Measurements from ENCODE around the gene MICAL2. TPM values are rescaled to one million over a fixed set of nuclear protein-coding genes. Genes with fewer than 3 reads are reported as not detected.
A peak's percentile ranks its signal among the peaks of the same experiment; 100 is the strongest.

The MICAL2 gene
- total RNA-seq, 1 experiment from 2014 or later, result 37.4 TPM

- DNase-seq (ENCODE audit: low read depth, low spot score) (no peak), ATAC-seq (0 out of 2 replicates have a peak, but pooled peaks have one; percentile 6)
- no peaks in the 10 kb centered on the region for H3K9me3 ChIP-seq (ENCODE audit: control insufficient read depth in 1 of 2, insufficient read depth in 1 of 2, low read depth in 1 of 2, low read length in 2 of 2)
- no peaks in the 10 kb centered on the region; a peak in 1 of 4 replicates for H3K36me3 ChIP-seq (ENCODE audit: control insufficient read depth in 1 of 2, insufficient read depth in 2 of 2, low read length in 2 of 2)
- H4K20me1 ChIP-seq (ENCODE audit: insufficient read depth), result no peaks in the 10 kb centered on the region
- no peaks in the 10 kb centered on the region for H3K79me2 ChIP-seq (ENCODE audit: insufficient read depth, low read length)
- RAD21 ChIA-PET (ENCODE audit: low non-redundant PET in 1 of 2, low total read pairs in 2 of 2, uncharacterized antibody in 2 of 2, unreplicated experiment in 2 of 2), result no interaction called here
- POLR2A ChIA-PET, result no interaction called here
- intact Hi-C loops (cut with micrococcal nuclease), result no loop called here
- H3K27ac ChIP-seq (ENCODE audit: low read depth, low read length), result no peak overlapping the region
- no peaks in the 10 kb centered on the region for H3K27me3 ChIP-seq (ENCODE audit: insufficient read depth, low read length)
- H3K9ac ChIP-seq (ENCODE audit: low read length), result no peak overlapping the region
- H2AFZ ChIP-seq (ENCODE audit: low read depth, low read length, poor library complexity, severe bottlenecking), result no peak overlapping the region
- H3K4me2 ChIP-seq (ENCODE audit: low read length), result peak overlapping the region; percentile 22; the same call in 1 of the 2 replicates
- peaks cover 11 to 13% of the 10 kb centered on the region in 2 experiments; a peak in 3 of 4 replicates for H3K4me1 ChIP-seq (ENCODE audit: control insufficient read depth in 1 of 2, insufficient read depth in 2 of 2, low read length in 2 of 2)
- no peaks in the 10 kb centered on the region for H3K9me2 ChIP-seq (ENCODE audit: insufficient read depth)
- TF ChIP-seq ZNF274 (IDR thresholded peaks at IDR 0.05; ENCODE audit: low read depth, low read length), result no peak
- TF ChIP-seq REST (IDR thresholded peaks at IDR 0.05; ENCODE audit: low read depth), result no peak
- no TSS peak for BruUV-seq (replicated peaks)
- no peak overlapping the region for H3K4me3 ChIP-seq (replicated peaks in 1 of 2; ENCODE audit: low read depth in 1 of 2, low read length in 2 of 2)
- CTCF ChIA-PET, result interaction anchor here (1.9 kb wide), 1 partner anchor 9 kb away, joined by 5 read pairs; no protein-coding TSS in a partner anchor
Measured at GRCh38 chr11:12245091-12245490, 134.7 kb downstream of the MICAL2 start.

GRCh38 chr11:12245549-12246016 lies 135.2 kb downstream of the MICAL2 start:
- BruUV-seq (replicated peaks), result no TSS peak
- DNase-seq (ENCODE audit: low read depth, low spot score), result no peak
- H3K9me2 ChIP-seq (ENCODE audit: insufficient read depth), result no peaks in the 10 kb centered on the region
- H3K4me3 ChIP-seq (replicated peaks in 1 of 2; ENCODE audit: low read depth in 1 of 2, low read length in 2 of 2), result no peak overlapping the region
- ChIA-PET POLR2A (no interaction called here), CTCF (interaction anchor here (1.9 kb wide), 1 partner anchor 10 kb away, joined by 5 read pairs; no protein-coding TSS in a partner anchor), RAD21 (ENCODE audit: low non-redundant PET in 1 of 2, low total read pairs in 2 of 2, uncharacterized antibody in 2 of 2, unreplicated experiment in 2 of 2) (no interaction called here)
- H4K20me1 ChIP-seq (ENCODE audit: insufficient read depth), result no peaks in the 10 kb centered on the region
- H3K9me3 ChIP-seq (ENCODE audit: control insufficient read depth in 1 of 2, insufficient read depth in 1 of 2, low read depth in 1 of 2, low read length in 2 of 2), result no peaks in the 10 kb centered on the region
- H2AFZ ChIP-seq (ENCODE audit: low read depth, low read length, poor library complexity, severe bottlenecking), result no peak overlapping the region
- TF ChIP-seq SIN3A (IDR thresholded peaks at IDR 0.05; ENCODE audit: low read depth), result no peak
- TF ChIP-seq, protein P1, sequence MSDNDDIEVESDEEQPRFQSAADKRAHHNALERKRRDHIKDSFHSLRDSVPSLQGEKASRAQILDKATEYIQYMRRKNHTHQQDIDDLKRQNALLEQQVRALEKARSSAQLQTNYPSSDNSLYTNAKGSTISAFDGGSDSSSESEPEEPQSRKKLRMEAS (IDR thresholded peaks at IDR 0.05), result no peak
- TF ChIP-seq ATF3 (IDR thresholded peaks at IDR 0.05), result no peak
- TF ChIP-seq SP1 (IDR thresholded peaks at IDR 0.05; ENCODE audit: low read depth), result peak; percentile 55; the same call in 1 of the 2 replicates
- H3K79me2 ChIP-seq (ENCODE audit: insufficient read depth, low read length), result no peaks in the 10 kb centered on the region
- intact Hi-C loops (cut with micrococcal nuclease), result no loop called here
- no peaks in the 10 kb centered on the region for H3K27me3 ChIP-seq (ENCODE audit: insufficient read depth, low read length)
- ATAC-seq, result peak; percentile 53
- peaks cover 11 to 13% of the 10 kb centered on the region in 2 experiments; a peak in 3 of 4 replicates for H3K4me1 ChIP-seq (ENCODE audit: control insufficient read depth in 1 of 2, insufficient read depth in 2 of 2, low read length in 2 of 2)
- H3K36me3 ChIP-seq (ENCODE audit: control insufficient read depth in 1 of 2, insufficient read depth in 2 of 2, low read length in 2 of 2), result no peaks in the 10 kb centered on the region; a peak in 1 of 4 replicates
- peak overlapping the region; percentile 22 for H3K4me2 ChIP-seq (ENCODE audit: low read length)
- no peak overlapping the region for H3K9ac ChIP-seq (ENCODE audit: low read length)
- H3K27ac ChIP-seq (ENCODE audit: low read depth, low read length), result no peak overlapping the region

All from HCT116 (cell line).